PFSK-1 (cell line): ENCODE measurements around the gene ZNF302.

Experiments
- FOXP2 ChIP-seq: optimal IDR thresholded peaks from 2 replicates; pipeline ENCODE3; 2011; ENCODE audit warnings: borderline replicate concordance, control low read depth, inconsistent platforms; ENCODE audit not compliant: insufficient read depth; ENCODE audit errors: extremely low read length, extremely low read depth
- POLR2AphosphoS5 ChIP-seq: IDR thresholded peaks from 2 replicates; pipeline ENCODE4 v1.6.1; 2012; ENCODE audit warnings: low read depth, mild to moderate bottlenecking, control low read depth, low read length, moderate library complexity
- REST ChIP-seq, 2 experiments: IDR thresholded peaks; 2 replicates each; pipeline versions ENCODE4 v1.6.1 to v1.8.0; 2011 to 2012; ENCODE audit warnings: low read depth in 2 of 2, low read length in 2 of 2, control low read depth in 1 of 2, inconsistent platforms in 1 of 2, mild to moderate bottlenecking in 1 of 2, moderate library complexity in 1 of 2; ENCODE audit not compliant: insufficient read depth in 1 of 2
- SIN3A ChIP-seq: IDR thresholded peaks from 2 replicates; pipeline ENCODE4 v1.6.1; 2012; ENCODE audit warnings: mild to moderate bottlenecking, low read length, moderate library complexity, borderline replicate concordance; ENCODE audit not compliant: insufficient read depth
- TAF1 ChIP-seq: IDR thresholded peaks from 2 replicates; pipeline ENCODE4 v1.6.1; 2012; ENCODE audit warnings: low read length, control low read depth, borderline replicate concordance; ENCODE audit not compliant: insufficient read depth

ZNF302 gene

GRCh38 chr19:34661357-34661756, 16.1 kb upstream of the ZNF302 start:
- no peak for TF ChIP-seq REST (IDR thresholded peaks at IDR 0.05; ENCODE audit: insufficient read depth in 1 of 2, low read depth in 2 of 2, low read length in 2 of 2)
- no peak for TF ChIP-seq POLR2AphosphoS5
- no peak for TF ChIP-seq TAF1
- TF ChIP-seq SIN3A, result no peak
- no peak for TF ChIP-seq FOXP2

- no peak for TF ChIP-seq POLR2AphosphoS5
- no peak for TF ChIP-seq SIN3A
These were observed 14.6 kb upstream of the ZNF302 start for GRCh38 chr19:34662919-34663318.

- no peak for TF ChIP-seq FOXP2
- no peak for TF ChIP-seq SIN3A
- TF ChIP-seq TAF1, result no peak
- TF ChIP-seq POLR2AphosphoS5, result no peak
- TF ChIP-seq REST (IDR thresholded peaks at IDR 0.05; ENCODE audit: insufficient read depth in 1 of 2, low read depth in 2 of 2, low read length in 2 of 2), result no peak
These were observed 13.3 kb upstream of the ZNF302 start for GRCh38 chr19:34664168-34664567.

- TF ChIP-seq POLR2AphosphoS5, result no peak
- no peak for TF ChIP-seq TAF1
- no peak for TF ChIP-seq FOXP2
- TF ChIP-seq REST (IDR thresholded peaks at IDR 0.05; ENCODE audit: insufficient read depth in 1 of 2, low read depth in 2 of 2, low read length in 2 of 2), result no peak
- no peak for TF ChIP-seq SIN3A
These were observed 12.6 kb upstream of the ZNF302 start for GRCh38 chr19:34664870-34665269.

GRCh38 chr19:34666200-34666957, 11.1 kb upstream of the ZNF302 start:
- TF ChIP-seq POLR2AphosphoS5, result no peak
- TF ChIP-seq TAF1, result no peak

- TF ChIP-seq FOXP2, result no peak
- no peak for TF ChIP-seq TAF1
- no peak for TF ChIP-seq SIN3A
- no peak for TF ChIP-seq POLR2AphosphoS5
- TF ChIP-seq REST (IDR thresholded peaks at IDR 0.05; ENCODE audit: insufficient read depth in 1 of 2, low read depth in 2 of 2, low read length in 2 of 2), result no peak
These were observed 10.6 kb upstream of the ZNF302 start for GRCh38 chr19:34666958-34667265.
